ENCODE results near the gene EFCAB8. TPM values are rescaled to one million over a fixed set of nuclear protein-coding genes. Genes with fewer than 3 reads are reported as not detected.
A peak's percentile ranks its signal among the peaks of the same experiment; 100 is the strongest.

EFCAB8 gene
- total RNA-seq, 1 donor from 2014 or later: not detected

DNA sequence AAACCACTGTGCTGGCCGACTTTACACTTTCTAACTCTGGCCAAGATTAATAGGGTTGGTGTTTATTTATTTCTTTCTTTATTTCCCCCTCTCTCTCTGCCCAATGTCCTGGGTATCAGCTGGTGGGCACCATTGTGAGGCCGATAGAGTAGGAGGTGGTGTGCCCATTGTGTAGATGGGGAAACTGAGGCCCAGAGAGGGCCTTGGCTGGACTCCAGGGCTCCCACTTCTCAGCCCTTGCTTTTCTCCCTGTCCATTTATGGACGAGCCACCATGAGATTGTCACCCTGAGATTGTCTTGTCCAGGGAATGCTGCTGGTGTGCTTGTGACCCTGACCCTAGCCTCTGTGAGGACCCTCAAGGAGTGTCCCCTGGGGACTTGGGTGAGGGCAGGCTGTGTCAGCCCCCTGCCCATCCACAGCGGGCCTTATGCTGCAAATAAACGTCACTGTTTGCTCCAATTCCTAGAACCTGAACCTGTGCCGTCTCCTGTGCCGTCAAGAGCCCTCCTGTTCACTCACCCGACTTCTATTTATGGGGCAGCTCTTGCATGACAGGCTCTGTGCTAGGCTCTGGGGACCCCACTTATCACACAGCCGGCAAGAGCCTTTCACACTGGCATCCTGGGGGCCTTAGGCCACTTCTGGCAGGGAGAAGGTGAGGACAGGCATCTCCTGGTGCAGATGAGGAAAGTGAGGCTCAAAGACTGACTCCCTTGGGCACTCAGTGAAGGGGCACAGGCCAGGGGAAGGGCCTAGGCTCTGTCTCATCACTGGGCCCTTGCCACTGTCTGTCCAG, 120.7 kb downstream of the EFCAB8 start:
- peaks cover 0 to 15% (median 5%) of the 10 kb centered on the region in 3 donors for H3K27me3 ChIP-seq (ENCODE audit: control insufficient read depth in 3 of 3, insufficient read depth in 3 of 3, low read length in 3 of 3)
- no peaks in the 10 kb centered on the region for H3K9me3 ChIP-seq (ENCODE audit: control insufficient read depth in 3 of 3, low read length in 3 of 3)
- H3K4me3 ChIP-seq (ENCODE audit: low read length in 3 of 3): no peak overlapping the region
- H3K9ac ChIP-seq (ENCODE audit: low read depth in 1 of 3, low read length in 3 of 3): no peak overlapping the region
- H3K27ac ChIP-seq (ENCODE audit: low read depth, low read length): no peak overlapping the region
- H3K4me1 ChIP-seq (ENCODE audit: control insufficient read depth in 3 of 3, insufficient read depth in 3 of 3, low read length in 3 of 3): peaks cover 0 to 8% (median 0%) of the 10 kb centered on the region in 3 donors
- H3K36me3 ChIP-seq (ENCODE audit: control insufficient read depth in 3 of 3, insufficient read depth in 3 of 3, low read length in 3 of 3): no peaks in the 10 kb centered on the region

DNA sequence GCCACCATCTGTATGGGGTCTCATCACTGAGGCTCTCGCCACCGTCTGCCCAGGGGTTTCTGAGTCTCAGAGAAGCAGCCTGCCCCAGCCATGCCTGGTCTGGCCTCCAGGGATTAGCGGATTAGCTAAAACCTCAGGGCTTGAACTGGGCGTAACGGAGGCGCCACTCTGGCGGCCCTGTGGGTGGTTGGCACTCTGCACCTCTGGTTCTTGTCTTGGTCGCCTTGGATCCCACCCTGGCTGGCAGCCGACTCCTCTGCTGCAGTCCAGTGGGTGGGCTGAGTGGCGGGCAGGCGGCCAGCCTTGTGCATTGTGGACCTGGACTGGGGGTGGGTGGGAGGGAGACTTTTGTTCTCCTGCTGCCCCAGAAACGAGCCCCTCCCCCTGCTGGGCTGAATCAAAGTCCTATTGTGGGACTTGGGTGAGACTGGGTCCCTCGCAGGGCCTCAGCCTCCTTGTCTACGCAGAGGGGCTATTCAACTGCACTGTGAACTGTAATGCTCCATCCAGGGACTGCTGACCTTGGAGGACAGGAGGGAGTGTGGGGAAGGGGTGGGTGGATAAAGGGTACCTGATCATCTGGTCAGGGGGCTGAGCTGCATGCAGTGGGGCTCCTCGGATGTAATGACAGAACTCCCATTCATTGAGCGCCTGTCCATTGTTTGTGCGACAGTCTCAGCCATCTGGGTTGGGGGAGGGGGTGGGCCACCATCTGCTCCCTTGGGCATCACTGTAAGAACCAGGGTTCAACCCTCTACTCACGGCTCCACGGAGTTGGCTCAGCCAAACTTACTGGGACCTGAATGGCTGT, 121.6 kb downstream of the EFCAB8 start:
- Histone ChIP-seq H3K9me3 (ENCODE audit: control insufficient read depth in 3 of 3, low read length in 3 of 3) (no peaks in the 10 kb centered on the region), H3K27ac (ENCODE audit: low read depth, low read length) (no peak overlapping the region), H3K9ac (ENCODE audit: low read depth in 1 of 3, low read length in 3 of 3) (no peak overlapping the region), H3K36me3 (ENCODE audit: control insufficient read depth in 3 of 3, insufficient read depth in 3 of 3, low read length in 3 of 3) (no peaks in the 10 kb centered on the region), H3K27me3 (ENCODE audit: control insufficient read depth in 3 of 3, insufficient read depth in 3 of 3, low read length in 3 of 3) (peaks cover 0 to 15% (median 5%) of the 10 kb centered on the region in 3 donors), H3K4me3 (ENCODE audit: low read length in 3 of 3) (no peak overlapping the region), H3K4me1 (ENCODE audit: control insufficient read depth in 3 of 3, insufficient read depth in 3 of 3, low read length in 3 of 3) (peaks cover 0 to 8% (median 0%) of the 10 kb centered on the region in 3 donors)

DNA sequence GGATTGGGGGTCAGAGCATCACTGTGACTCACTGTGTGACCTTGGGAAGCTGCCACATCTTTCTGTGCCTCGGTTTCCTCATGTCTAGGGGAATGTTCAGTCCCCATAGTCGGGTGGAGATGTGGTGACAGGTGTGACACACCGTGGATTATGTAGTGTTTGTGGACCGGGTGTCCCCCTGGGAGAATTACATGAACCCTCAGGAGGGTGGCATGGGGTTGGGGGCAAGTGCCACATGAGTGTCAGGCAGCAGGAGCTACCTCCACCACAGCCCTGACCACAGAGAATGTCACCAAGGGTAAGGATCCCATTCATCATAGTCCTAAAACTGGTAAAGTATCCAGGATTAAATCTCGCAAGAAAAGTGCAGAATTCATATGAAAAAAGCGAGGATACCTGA, 122.3 kb downstream of the EFCAB8 start:
- Histone ChIP-seq H3K9ac (ENCODE audit: low read depth in 1 of 3, low read length in 3 of 3) (no peak overlapping the region), H3K4me3 (ENCODE audit: low read length in 3 of 3) (no peak overlapping the region), H3K4me1 (ENCODE audit: control insufficient read depth in 3 of 3, insufficient read depth in 3 of 3, low read length in 3 of 3) (peaks cover 0 to 8% (median 0%) of the 10 kb centered on the region in 3 donors), H3K27me3 (ENCODE audit: control insufficient read depth in 3 of 3, insufficient read depth in 3 of 3, low read length in 3 of 3) (peaks cover 0 to 15% (median 5%) of the 10 kb centered on the region in 3 donors), H3K9me3 (ENCODE audit: control insufficient read depth in 3 of 3, low read length in 3 of 3) (no peaks in the 10 kb centered on the region), H3K36me3 (ENCODE audit: control insufficient read depth in 3 of 3, insufficient read depth in 3 of 3, low read length in 3 of 3) (no peaks in the 10 kb centered on the region), H3K27ac (ENCODE audit: low read depth, low read length) (no peak overlapping the region)

DNA sequence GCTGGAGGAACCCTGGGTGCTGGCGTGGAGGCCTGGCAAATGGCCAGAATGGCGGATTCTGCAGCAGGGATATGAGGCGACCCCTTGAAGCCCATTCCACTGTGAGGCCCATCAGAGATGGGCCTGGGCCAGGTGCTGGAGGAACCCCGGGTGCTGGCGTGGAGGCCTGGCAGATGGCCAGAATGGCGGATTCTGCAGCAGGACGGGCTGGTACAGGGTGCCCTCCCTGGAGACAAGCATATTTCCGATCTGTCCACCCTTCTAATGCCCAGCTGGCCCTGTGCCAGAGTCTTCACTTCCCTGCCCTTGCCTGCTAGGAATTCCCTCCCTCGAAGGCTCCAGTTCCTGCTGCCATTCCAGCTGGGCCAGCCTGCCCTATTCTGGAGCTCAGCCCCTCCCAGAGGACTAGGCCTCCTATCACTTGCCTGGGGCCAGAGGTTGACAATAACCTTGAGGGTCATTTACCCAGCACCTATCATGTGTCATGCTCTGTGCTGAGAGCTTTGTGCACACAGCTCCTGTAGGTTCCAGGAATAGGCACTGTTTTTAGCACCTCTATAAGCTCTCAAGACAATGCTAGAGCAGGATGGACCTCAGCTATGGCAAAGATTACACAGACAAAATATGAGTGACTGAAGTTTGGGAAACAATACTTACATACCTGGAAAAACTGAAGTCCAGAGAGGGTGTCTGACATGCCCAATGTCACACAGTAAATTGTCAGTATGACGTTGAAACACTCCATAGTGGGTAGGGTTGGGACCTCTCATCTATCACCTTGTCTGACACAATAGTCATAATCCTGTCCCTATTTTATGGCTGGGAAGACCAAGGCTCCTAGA, 124.1 kb downstream of the EFCAB8 start:
- no peaks in the 10 kb centered on the region for H3K9me3 ChIP-seq (ENCODE audit: control insufficient read depth in 3 of 3, low read length in 3 of 3)
- peaks cover 0 to 8% (median 0%) of the 10 kb centered on the region in 3 donors for H3K4me1 ChIP-seq (ENCODE audit: control insufficient read depth in 3 of 3, insufficient read depth in 3 of 3, low read length in 3 of 3)
- peak overlapping the region in 1 of 3 donors; percentile 33 for H3K9ac ChIP-seq (ENCODE audit: low read depth in 1 of 3, low read length in 3 of 3)
- H3K27ac ChIP-seq (ENCODE audit: low read depth, low read length): no peak overlapping the region
- no peaks in the 10 kb centered on the region for H3K36me3 ChIP-seq (ENCODE audit: control insufficient read depth in 3 of 3, insufficient read depth in 3 of 3, low read length in 3 of 3)
- peaks cover 0 to 13% (median 3%) of the 10 kb centered on the region in 3 donors for H3K27me3 ChIP-seq (ENCODE audit: control insufficient read depth in 3 of 3, insufficient read depth in 3 of 3, low read length in 3 of 3)
- H3K4me3 ChIP-seq (ENCODE audit: low read length in 3 of 3): no peak overlapping the region

DNA sequence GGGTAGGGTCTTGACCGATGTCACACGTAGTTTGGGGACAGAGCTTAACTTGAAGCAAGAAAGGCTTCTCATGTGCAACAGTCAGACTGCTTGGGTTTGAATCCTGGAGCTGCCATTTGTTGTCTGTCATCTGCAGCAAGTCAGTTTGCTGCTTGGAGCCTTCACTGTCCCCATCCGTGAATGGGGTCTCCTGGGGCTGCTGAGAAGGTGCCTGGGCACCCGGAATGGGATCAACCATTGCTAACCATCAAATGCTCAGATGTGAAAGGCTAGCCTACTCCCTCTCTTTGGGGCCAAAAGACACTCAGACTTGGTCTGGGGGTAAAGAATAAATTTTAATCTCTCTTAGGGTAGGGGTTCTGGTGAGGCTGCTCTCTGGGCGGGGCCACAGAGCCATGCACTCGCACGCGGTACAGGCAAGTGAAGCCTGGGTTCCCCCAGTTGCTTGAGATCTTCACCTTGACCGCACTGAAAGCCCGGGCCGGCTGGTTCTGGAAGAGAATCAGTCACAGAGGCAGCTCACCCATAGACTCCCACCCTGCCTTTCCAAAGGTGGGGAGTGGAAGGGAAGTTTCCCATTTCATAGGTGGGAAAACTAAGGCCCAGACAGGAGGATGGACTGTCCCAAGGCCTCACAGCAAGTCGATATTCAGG, 124.9 kb downstream of the EFCAB8 start:
- H3K27ac ChIP-seq (ENCODE audit: low read depth, low read length): no peak overlapping the region
- H3K4me1 ChIP-seq (ENCODE audit: control insufficient read depth in 3 of 3, insufficient read depth in 3 of 3, low read length in 3 of 3): peaks cover 0 to 8% (median 0%) of the 10 kb centered on the region in 3 donors
- no peak overlapping the region for H3K4me3 ChIP-seq (ENCODE audit: low read length in 3 of 3)
- no peaks in the 10 kb centered on the region for H3K36me3 ChIP-seq (ENCODE audit: control insufficient read depth in 3 of 3, insufficient read depth in 3 of 3, low read length in 3 of 3)
- no peaks in the 10 kb centered on the region for H3K9me3 ChIP-seq (ENCODE audit: control insufficient read depth in 3 of 3, low read length in 3 of 3)
- no peak overlapping the region for H3K9ac ChIP-seq (ENCODE audit: low read depth in 1 of 3, low read length in 3 of 3)
- peaks cover 0 to 11% (median 2%) of the 10 kb centered on the region in 3 donors for H3K27me3 ChIP-seq (ENCODE audit: control insufficient read depth in 3 of 3, insufficient read depth in 3 of 3, low read length in 3 of 3)

DNA sequence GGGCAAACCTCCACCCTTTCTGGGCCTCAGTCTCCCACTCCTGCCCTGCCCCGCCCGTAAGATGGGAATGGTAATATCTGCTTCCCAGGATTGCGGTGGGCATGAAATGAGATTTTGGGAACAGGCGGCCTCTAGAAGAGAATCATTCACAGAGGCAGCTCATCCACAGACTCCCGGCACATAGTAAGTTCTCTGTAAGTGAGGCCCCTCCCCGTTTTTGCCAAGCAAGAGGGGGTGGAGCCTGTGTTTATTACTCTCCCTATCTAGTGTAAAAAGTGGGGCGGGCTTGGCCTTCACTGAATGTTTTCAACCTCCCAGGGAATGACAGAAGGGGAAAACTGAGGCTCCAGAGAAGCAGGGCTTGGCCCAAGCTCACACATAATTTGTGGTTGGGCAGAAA, 125.5 kb downstream of the EFCAB8 start:
- no peak overlapping the region for H3K9ac ChIP-seq (ENCODE audit: low read depth in 1 of 3, low read length in 3 of 3)
- no peaks in the 10 kb centered on the region for H3K9me3 ChIP-seq (ENCODE audit: control insufficient read depth in 3 of 3, low read length in 3 of 3)
- H3K36me3 ChIP-seq (ENCODE audit: control insufficient read depth in 3 of 3, insufficient read depth in 3 of 3, low read length in 3 of 3): no peaks in the 10 kb centered on the region
- peaks cover 0 to 11% (median 2%) of the 10 kb centered on the region in 3 donors for H3K27me3 ChIP-seq (ENCODE audit: control insufficient read depth in 3 of 3, insufficient read depth in 3 of 3, low read length in 3 of 3)
- no peak overlapping the region for H3K27ac ChIP-seq (ENCODE audit: low read depth, low read length)
- no peak overlapping the region for H3K4me3 ChIP-seq (ENCODE audit: low read length in 3 of 3)
- peaks cover 0 to 8% (median 0%) of the 10 kb centered on the region in 3 donors for H3K4me1 ChIP-seq (ENCODE audit: control insufficient read depth in 3 of 3, insufficient read depth in 3 of 3, low read length in 3 of 3)

DNA sequence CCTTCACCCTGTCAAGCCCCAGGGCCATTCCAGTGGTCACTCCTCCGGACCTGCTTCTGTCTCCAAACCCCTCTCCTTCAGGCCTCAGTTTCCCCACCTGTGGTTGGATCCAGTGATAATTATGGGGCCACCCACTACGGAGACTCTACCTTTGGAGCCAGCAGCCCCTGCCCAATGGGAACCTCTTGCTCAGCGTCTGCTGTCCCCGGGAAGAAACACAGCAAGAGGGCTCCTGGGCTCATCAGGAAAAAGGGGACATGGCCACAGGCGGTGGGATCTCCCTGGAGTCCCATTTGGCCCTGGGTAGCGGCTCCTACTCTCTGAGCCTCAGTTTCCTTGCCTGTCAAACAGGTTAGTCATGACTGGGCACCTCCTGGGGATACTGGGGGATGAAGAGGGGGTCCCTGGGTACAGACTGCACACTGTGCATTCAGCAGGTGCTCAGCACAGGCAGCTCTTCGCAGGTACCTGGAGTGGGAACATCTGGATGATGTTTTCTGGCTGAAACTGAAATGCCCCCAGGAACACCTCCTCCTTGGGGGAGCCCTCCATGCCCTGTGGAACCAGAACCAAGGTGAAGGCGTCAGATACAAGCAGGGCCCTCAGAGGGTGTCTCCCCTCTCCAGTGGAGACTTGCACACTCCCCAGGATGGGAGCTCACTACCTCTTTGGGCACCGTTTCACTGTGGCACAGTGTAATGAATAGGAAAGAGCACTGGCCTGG, 126.1 kb downstream of the EFCAB8 start:
- Histone ChIP-seq H3K9me3 (ENCODE audit: control insufficient read depth in 3 of 3, low read length in 3 of 3) (no peaks in the 10 kb centered on the region), H3K4me3 (ENCODE audit: low read length in 3 of 3) (no peak overlapping the region), H3K27me3 (ENCODE audit: control insufficient read depth in 3 of 3, insufficient read depth in 3 of 3, low read length in 3 of 3) (peaks cover 2 to 14% (median 4%) of the 10 kb centered on the region in 3 donors), H3K27ac (ENCODE audit: low read depth, low read length) (no peak overlapping the region), H3K36me3 (ENCODE audit: control insufficient read depth in 3 of 3, insufficient read depth in 3 of 3, low read length in 3 of 3) (no peaks in the 10 kb centered on the region), H3K9ac (ENCODE audit: low read depth in 1 of 3, low read length in 3 of 3) (no peak overlapping the region), H3K4me1 (ENCODE audit: control insufficient read depth in 3 of 3, insufficient read depth in 3 of 3, low read length in 3 of 3) (peaks cover 0 to 8% (median 0%) of the 10 kb centered on the region in 3 donors)

DNA sequence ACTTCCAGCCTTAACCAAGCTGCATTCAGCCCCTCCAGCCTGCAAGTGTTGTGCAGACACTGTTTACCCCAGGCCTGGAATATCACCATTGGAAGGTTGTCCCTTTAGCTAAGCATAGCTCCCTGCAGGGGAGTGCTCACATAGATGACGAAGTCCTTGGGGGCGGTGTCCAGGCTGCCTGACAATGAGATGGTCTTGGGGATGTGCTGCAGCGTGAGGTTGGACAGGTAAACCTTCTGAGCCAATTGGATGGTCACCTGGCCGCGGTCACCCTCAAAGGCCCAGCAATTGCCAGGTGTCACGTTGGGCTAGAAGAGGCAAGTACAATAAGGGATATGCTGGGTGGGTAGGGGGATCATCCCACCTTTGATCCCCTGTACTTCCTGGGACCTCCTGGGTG, 126.9 kb downstream of the EFCAB8 start:
- Histone ChIP-seq H3K9ac (ENCODE audit: low read depth in 1 of 3, low read length in 3 of 3) (no peak overlapping the region), H3K36me3 (ENCODE audit: control insufficient read depth in 3 of 3, insufficient read depth in 3 of 3, low read length in 3 of 3) (no peaks in the 10 kb centered on the region), H3K9me3 (ENCODE audit: control insufficient read depth in 3 of 3, low read length in 3 of 3) (no peaks in the 10 kb centered on the region), H3K4me3 (ENCODE audit: low read length in 3 of 3) (no peak overlapping the region), H3K27me3 (ENCODE audit: control insufficient read depth in 3 of 3, insufficient read depth in 3 of 3, low read length in 3 of 3) (peaks cover 2 to 12% (median 6%) of the 10 kb centered on the region in 3 donors), H3K4me1 (ENCODE audit: control insufficient read depth in 3 of 3, insufficient read depth in 3 of 3, low read length in 3 of 3) (peaks cover 0 to 8% (median 0%) of the 10 kb centered on the region in 3 donors), H3K27ac (ENCODE audit: low read depth, low read length) (no peak overlapping the region)

All from skeletal muscle tissue (tissue), 4 donors.